ENCODE results near the gene KCNH2. TPM values are rescaled to one million over a fixed set of nuclear protein-coding genes. Genes with fewer than 3 reads are reported as not detected.

The KCNH2 gene
- total and polyA plus RNA-seq, 4 donors: 0.18 to 74.6 (median 0.33) TPM; not detected in 1

- no peak overlapping the region for H3K27ac ChIP-seq (ENCODE audit: low read depth in 1 of 2, low read length in 2 of 2)
- no peaks in the 10 kb centered on the region for H3K9me3 ChIP-seq (ENCODE audit: control insufficient read depth in 4 of 4, low read length in 3 of 4)
- peak; percentile 33 for DNase-seq (ENCODE audit: low spot score)
- 20% methylated on average over 31 of the region's 31 CpGs for WGBS
- H3K4me1 ChIP-seq (ENCODE audit: control insufficient read depth in 4 of 4, insufficient read depth in 4 of 4, low read length in 3 of 4): no peaks in the 10 kb centered on the region
- H3K4me3 ChIP-seq (ENCODE audit: low read depth in 1 of 3, low read length in 3 of 3): no peak overlapping the region
- H3K36me3 ChIP-seq (ENCODE audit: control insufficient read depth in 4 of 4, insufficient read depth in 3 of 4, low read depth in 1 of 4, low read length in 3 of 4): no peaks in the 10 kb centered on the region
- TF ChIP-seq GABPA (IDR thresholded peaks at IDR 0.05 in 1 of 2, conservative IDR thresholded peaks at IDR 0.05 in 1 of 2) (no peak), YY1 (IDR thresholded peaks at IDR 0.05) (no peak), FOXA1 (IDR thresholded peaks at IDR 0.05) (no peak), EGR1 (IDR thresholded peaks at IDR 0.05; ENCODE audit: low read depth in 2 of 2) (no peak), HNF4G (IDR thresholded peaks at IDR 0.05) (no peak), JUND (IDR thresholded peaks at IDR 0.05) (no peak), TAF1 (conservative IDR thresholded peaks at IDR 0.05) (no peak), HNF4A (conservative IDR thresholded peaks at IDR 0.05) (no peak), FOXA2 (IDR thresholded peaks at IDR 0.05) (no peak), NR2F2 (IDR thresholded peaks at IDR 0.05) (no peak)
- TF ChIP-seq, protein P1, sequence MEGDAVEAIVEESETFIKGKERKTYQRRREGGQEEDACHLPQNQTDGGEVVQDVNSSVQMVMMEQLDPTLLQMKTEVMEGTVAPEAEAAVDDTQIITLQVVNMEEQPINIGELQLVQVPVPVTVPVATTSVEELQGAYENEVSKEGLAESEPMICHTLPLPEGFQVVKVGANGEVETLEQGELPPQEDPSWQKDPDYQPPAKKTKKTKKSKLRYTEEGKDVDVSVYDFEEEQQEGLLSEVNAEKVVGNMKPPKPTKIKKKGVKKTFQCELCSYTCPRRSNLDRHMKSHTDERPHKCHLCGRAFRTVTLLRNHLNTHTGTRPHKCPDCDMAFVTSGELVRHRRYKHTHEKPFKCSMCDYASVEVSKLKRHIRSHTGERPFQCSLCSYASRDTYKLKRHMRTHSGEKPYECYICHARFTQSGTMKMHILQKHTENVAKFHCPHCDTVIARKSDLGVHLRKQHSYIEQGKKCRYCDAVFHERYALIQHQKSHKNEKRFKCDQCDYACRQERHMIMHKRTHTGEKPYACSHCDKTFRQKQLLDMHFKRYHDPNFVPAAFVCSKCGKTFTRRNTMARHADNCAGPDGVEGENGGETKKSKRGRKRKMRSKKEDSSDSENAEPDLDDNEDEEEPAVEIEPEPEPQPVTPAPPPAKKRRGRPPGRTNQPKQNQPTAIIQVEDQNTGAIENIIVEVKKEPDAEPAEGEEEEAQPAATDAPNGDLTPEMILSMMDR (IDR thresholded peaks at IDR 0.05; ENCODE audit: low read depth, low read length, missing input control): no peak
- TF ChIP-seq, protein P2, sequence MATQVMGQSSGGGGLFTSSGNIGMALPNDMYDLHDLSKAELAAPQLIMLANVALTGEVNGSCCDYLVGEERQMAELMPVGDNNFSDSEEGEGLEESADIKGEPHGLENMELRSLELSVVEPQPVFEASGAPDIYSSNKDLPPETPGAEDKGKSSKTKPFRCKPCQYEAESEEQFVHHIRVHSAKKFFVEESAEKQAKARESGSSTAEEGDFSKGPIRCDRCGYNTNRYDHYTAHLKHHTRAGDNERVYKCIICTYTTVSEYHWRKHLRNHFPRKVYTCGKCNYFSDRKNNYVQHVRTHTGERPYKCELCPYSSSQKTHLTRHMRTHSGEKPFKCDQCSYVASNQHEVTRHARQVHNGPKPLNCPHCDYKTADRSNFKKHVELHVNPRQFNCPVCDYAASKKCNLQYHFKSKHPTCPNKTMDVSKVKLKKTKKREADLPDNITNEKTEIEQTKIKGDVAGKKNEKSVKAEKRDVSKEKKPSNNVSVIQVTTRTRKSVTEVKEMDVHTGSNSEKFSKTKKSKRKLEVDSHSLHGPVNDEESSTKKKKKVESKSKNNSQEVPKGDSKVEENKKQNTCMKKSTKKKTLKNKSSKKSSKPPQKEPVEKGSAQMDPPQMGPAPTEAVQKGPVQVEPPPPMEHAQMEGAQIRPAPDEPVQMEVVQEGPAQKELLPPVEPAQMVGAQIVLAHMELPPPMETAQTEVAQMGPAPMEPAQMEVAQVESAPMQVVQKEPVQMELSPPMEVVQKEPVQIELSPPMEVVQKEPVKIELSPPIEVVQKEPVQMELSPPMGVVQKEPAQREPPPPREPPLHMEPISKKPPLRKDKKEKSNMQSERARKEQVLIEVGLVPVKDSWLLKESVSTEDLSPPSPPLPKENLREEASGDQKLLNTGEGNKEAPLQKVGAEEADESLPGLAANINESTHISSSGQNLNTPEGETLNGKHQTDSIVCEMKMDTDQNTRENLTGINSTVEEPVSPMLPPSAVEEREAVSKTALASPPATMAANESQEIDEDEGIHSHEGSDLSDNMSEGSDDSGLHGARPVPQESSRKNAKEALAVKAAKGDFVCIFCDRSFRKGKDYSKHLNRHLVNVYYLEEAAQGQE (IDR thresholded peaks at IDR 0.05): no peak
- TF ChIP-seq, protein P3, sequence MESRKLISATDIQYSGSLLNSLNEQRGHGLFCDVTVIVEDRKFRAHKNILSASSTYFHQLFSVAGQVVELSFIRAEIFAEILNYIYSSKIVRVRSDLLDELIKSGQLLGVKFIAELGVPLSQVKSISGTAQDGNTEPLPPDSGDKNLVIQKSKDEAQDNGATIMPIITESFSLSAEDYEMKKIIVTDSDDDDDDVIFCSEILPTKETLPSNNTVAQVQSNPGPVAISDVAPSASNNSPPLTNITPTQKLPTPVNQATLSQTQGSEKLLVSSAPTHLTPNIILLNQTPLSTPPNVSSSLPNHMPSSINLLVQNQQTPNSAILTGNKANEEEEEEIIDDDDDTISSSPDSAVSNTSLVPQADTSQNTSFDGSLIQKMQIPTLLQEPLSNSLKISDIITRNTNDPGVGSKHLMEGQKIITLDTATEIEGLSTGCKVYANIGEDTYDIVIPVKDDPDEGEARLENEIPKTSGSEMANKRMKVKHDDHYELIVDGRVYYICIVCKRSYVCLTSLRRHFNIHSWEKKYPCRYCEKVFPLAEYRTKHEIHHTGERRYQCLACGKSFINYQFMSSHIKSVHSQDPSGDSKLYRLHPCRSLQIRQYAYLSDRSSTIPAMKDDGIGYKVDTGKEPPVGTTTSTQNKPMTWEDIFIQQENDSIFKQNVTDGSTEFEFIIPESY (IDR thresholded peaks at IDR 0.05): no peak
- H3K27me3 ChIP-seq (ENCODE audit: control insufficient read depth in 4 of 4, insufficient read depth in 4 of 4, low read length in 3 of 4): peaks cover 0 to 2% (median 0%) of the 10 kb centered on the region in 4 donors
- no peak overlapping the region for H3K9ac ChIP-seq (ENCODE audit: low read depth in 1 of 2, low read length in 2 of 2)
Measured at GRCh38 chr7:150947241-150947745, 30.8 kb downstream of the KCNH2 start.

DNA sequence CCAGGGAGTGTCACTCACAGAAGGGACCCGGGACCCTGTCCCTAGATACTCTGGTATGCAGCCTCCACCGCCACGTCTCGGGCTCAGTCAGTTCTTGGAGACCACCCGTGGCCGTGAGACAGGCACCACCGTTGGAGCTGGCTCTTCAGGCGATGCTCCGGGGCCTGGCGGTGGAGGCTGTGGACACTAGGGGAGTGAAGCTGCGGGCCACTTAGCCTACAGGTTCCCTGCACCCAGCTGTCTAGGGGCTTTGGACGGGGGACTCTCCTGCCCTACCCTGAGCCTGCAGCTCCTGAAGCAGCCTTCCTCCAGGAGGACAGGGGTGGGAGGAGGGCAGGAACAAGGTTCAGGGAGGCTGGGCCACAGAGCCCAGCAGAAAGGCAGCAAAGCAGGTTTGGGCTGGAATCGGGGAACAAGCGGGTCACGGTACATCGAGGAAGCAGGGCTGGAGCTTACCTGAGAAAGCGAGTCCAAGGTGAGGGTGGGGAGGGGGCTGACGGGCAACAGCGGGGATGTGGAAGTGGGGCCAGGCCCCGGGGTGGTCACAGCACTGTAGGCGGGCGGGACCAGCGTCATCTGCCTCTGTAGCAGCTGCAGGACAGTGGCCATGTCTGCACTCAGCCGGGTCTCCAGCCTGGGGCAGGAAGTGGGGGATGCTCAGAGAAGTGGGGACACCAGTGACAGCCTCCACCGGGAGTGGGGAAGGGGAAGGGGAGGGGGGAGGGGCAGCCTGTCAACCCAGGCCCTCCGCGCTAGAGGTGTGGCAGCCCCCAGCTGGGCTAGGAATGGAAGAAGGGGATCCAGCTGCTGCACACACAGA, 31.5 kb downstream of the KCNH2 start:
- Histone ChIP-seq H3K4me1 (ENCODE audit: control insufficient read depth in 4 of 4, insufficient read depth in 4 of 4, low read length in 3 of 4) (no peaks in the 10 kb centered on the region), H3K27ac (ENCODE audit: low read depth in 1 of 2, low read length in 2 of 2) (no peak overlapping the region), H3K27me3 (ENCODE audit: control insufficient read depth in 4 of 4, insufficient read depth in 4 of 4, low read length in 3 of 4) (peaks cover 0 to 2% (median 0%) of the 10 kb centered on the region in 4 donors), H3K9ac (ENCODE audit: low read depth in 1 of 2, low read length in 2 of 2) (no peak overlapping the region), H3K36me3 (ENCODE audit: control insufficient read depth in 4 of 4, insufficient read depth in 3 of 4, low read depth in 1 of 4, low read length in 3 of 4) (no peaks in the 10 kb centered on the region), H3K9me3 (ENCODE audit: control insufficient read depth in 4 of 4, low read length in 3 of 4) (no peaks in the 10 kb centered on the region), H3K4me3 (ENCODE audit: low read depth in 1 of 3, low read length in 3 of 3) (no peak overlapping the region)
- peak; percentile 32 for DNase-seq (ENCODE audit: low spot score)
- WGBS: 60% methylated on average over 27 of the region's 27 CpGs
- no peak for TF ChIP-seq RXRA (IDR thresholded peaks at IDR 0.05)
- no peak for TF ChIP-seq JUND (IDR thresholded peaks at IDR 0.05)
- no peak for TF ChIP-seq NR2F2 (IDR thresholded peaks at IDR 0.05)
